GM12872 (cell line): Measurements from ENCODE around the gene SURF6.

Experiments
- CTCF ChIP-seq: IDR thresholded peaks from 3 replicates; pipeline ENCODE4 v1.5.1; 2011; ENCODE audit warnings: low read depth, mild to moderate bottlenecking, low read length, moderate library complexity; ENCODE audit not compliant: insufficient read depth

The SURF6 gene

GRCh38 chr9:133357656-133358055 is 21.7 kb upstream of the SURF6 start:
- no peak for TF ChIP-seq CTCF

DNA sequence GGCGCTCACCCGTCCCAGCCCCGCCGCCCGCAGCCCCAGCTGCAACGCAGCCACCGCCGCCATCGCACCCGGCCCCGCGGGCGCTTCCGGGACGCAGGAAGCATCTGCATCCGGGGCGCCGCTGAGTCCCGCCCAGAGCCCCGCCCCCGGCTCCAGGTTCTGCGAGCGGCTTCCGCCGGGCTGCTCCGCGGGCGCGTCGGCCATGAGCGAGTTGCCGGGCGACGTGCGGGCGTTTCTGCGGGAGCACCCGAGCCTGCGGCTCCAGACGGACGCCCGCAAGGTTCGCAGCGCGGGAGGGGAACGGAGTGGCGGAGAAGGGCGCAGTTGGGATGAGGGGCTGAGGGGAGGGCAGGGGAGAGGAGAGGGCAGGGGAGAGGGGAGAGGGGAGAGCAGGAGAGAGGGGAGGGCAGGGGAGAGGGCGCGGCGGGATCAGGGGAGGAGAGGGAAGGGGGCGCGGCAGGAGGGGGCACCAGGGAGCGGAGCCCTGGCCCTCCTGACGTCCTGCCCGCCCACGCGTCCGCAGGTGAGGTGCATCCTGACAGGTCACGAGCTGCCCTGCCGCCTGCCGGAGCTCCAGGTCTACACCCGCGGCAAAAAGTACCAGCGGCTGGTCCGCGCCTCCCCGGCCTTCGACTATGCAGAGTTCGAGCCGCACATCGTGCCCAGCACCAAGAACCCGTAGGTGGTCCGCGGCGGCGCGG is 20.6 kb upstream of the SURF6 start, which contains the start of the genes SURF1 and SURF2:
Gene SURF1 (minus strand): TSS at position 97 of the 701 bp plus-strand sequence. CDS start 34 bp downstream, at position 63.
Gene SURF2 (plus strand): TSS at position 160 of the 701 bp plus-strand sequence. CDS start 43 bp downstream, at position 203.
- TF ChIP-seq CTCF: no peak

- TF ChIP-seq CTCF: no peak
Measured at GRCh38 chr9:133355881-133356357, 19.9 kb upstream of the SURF6 start.

GRCh38 chr9:133354766-133355165 is 18.8 kb upstream of the SURF6 start:
- no peak for TF ChIP-seq CTCF

- TF ChIP-seq CTCF: no peak
Measured at GRCh38 chr9:133353548-133353947, 17.6 kb upstream of the SURF6 start.

GRCh38 chr9:133352635-133353340 is 16.8 kb upstream of the SURF6 start:
- TF ChIP-seq CTCF: no peak

- TF ChIP-seq CTCF: peak; percentile 77
Measured at GRCh38 chr9:133351908-133352634, 16.1 kb upstream of the SURF6 start.
